Measurements from ENCODE around the gene KIF24. TPM values are rescaled to one million over a fixed set of nuclear protein-coding genes. Genes with fewer than 3 reads are reported as not detected.
"Not testable (repeated sequence)": the region's sequence is repeated elsewhere in the genome, so short reads cannot be mapped to it uniquely, and the experiment has no call there.

KIF24 gene
- total RNA-seq, 1 experiment from 2014 or later: 6.5 TPM

- no peaks in the 10 kb centered on the region for H3K9me3 ChIP-seq (ENCODE audit: low read length)
- H3K4me2 ChIP-seq (ENCODE audit: low read depth, low read length, poor library complexity, severe bottlenecking): peak overlapping the region; percentile 43
- H3K27me3 ChIP-seq (ENCODE audit: low read length): no peaks in the 10 kb centered on the region
- peak overlapping the region; percentile 52 for H3K27ac ChIP-seq (ENCODE audit: low read length)
- no peaks in the 10 kb centered on the region for H4K20me1 ChIP-seq (ENCODE audit: insufficient read depth, low read depth, low read length)
- peaks cover 63% of the 10 kb centered on the region for H3K4me1 ChIP-seq (ENCODE audit: low read length)
- H3K4me3 ChIP-seq (ENCODE audit: low read length): no peak overlapping the region
- no peak for DNase-seq
- H3K9me2 ChIP-seq (replicated peaks; ENCODE audit: insufficient read depth, low read length): no peaks in the 10 kb centered on the region
- H3K9ac ChIP-seq (ENCODE audit: low read length): no peak overlapping the region
- H3K36me3 ChIP-seq (ENCODE audit: insufficient read depth, low read length): no peaks in the 10 kb centered on the region
- peaks cover 98% of the 10 kb centered on the region for H3K79me2 ChIP-seq (ENCODE audit: low read length)
- H2AFZ ChIP-seq (ENCODE audit: low read length): no peak overlapping the region
These were observed 6.0 kb downstream of the KIF24 start for GRCh38 chr9:34322899-34323591.

- peaks cover 48% of the 10 kb centered on the region for H3K4me1 ChIP-seq (ENCODE audit: low read length)
- H3K9me3 ChIP-seq (ENCODE audit: low read length): no peaks in the 10 kb centered on the region
- no peak overlapping the region for H3K4me3 ChIP-seq (ENCODE audit: low read length)
- H3K36me3 ChIP-seq (ENCODE audit: insufficient read depth, low read length): 0 out of 2 replicates have a peak, but pooled peaks cover 3% of the 10 kb centered on the region
- H3K27me3 ChIP-seq (ENCODE audit: low read length): no peaks in the 10 kb centered on the region
- DNase-seq: peak; percentile 83
- H3K9ac ChIP-seq (ENCODE audit: low read length): peak overlapping the region; percentile 25; the same call in 1 of the 2 replicates
- peaks cover 98% of the 10 kb centered on the region for H3K79me2 ChIP-seq (ENCODE audit: low read length)
- H3K27ac ChIP-seq (ENCODE audit: low read length): peak overlapping the region; percentile 60
- no peaks in the 10 kb centered on the region for H3K9me2 ChIP-seq (replicated peaks; ENCODE audit: insufficient read depth, low read length)
- no peak overlapping the region for H2AFZ ChIP-seq (ENCODE audit: low read length)
- no peaks in the 10 kb centered on the region for H4K20me1 ChIP-seq (ENCODE audit: insufficient read depth, low read depth, low read length)
- H3K4me2 ChIP-seq (ENCODE audit: low read depth, low read length, poor library complexity, severe bottlenecking): peak overlapping the region; percentile 53
These were observed 7.6 kb downstream of the KIF24 start for GRCh38 chr9:34321451-34321850.

- no peak overlapping the region for H3K4me3 ChIP-seq (ENCODE audit: low read length)
- no peak overlapping the region for H3K4me2 ChIP-seq (ENCODE audit: low read depth, low read length, poor library complexity, severe bottlenecking)
- no peaks in the 10 kb centered on the region for H4K20me1 ChIP-seq (ENCODE audit: insufficient read depth, low read depth, low read length)
- no peaks in the 10 kb centered on the region for H3K9me3 ChIP-seq (ENCODE audit: low read length)
- no peak overlapping the region for H3K27ac ChIP-seq (ENCODE audit: low read length)
- H3K36me3 ChIP-seq (ENCODE audit: insufficient read depth, low read length): 0 out of 2 replicates have a peak, but pooled peaks cover 3% of the 10 kb centered on the region
- DNase-seq: no peak
- peaks cover 28% of the 10 kb centered on the region for H3K4me1 ChIP-seq (ENCODE audit: low read length)
- no peaks in the 10 kb centered on the region for H3K27me3 ChIP-seq (ENCODE audit: low read length)
- H2AFZ ChIP-seq (ENCODE audit: low read length): no peak overlapping the region
- H3K9me2 ChIP-seq (replicated peaks; ENCODE audit: insufficient read depth, low read length): no peaks in the 10 kb centered on the region
- H3K9ac ChIP-seq (ENCODE audit: low read length): no peak overlapping the region
- peaks cover 94% of the 10 kb centered on the region for H3K79me2 ChIP-seq (ENCODE audit: low read length)
These were observed 10.8 kb downstream of the KIF24 start for GRCh38 chr9:34318163-34318790.

- no peak overlapping the region for H2AFZ ChIP-seq (ENCODE audit: low read length)
These were observed 11.6 kb downstream of the KIF24 start for GRCh38 chr9:34317436-34317835.

DNA sequence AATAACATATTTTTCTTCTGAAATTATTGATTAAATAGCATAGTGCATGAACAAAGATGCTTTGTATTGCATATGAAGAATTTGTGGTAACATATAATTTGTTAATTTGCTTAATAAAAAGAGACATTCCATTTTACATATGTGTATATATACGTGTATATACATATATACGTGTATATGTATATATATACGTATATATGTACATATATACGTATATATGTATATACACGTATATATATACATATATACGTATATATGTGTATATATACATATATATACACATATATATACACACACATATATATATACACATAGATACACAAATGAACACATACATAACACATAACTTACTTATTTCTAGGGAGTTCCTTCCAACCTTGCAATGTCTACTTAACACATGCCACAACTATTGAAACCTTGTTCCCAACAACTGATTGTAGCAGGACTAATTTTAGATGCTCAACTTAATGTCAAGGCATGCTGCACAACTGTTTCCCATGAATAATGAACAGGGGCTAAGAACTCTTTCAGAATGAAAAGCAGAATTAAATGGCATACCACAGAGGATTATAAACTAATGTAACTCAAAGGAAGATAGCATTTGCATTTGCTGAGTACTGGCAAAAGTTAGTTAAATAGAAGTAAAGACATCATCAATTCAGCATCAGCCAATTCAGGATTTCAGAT, 17.4 kb downstream of the KIF24 start:
- no peak overlapping the region for H3K4me2 ChIP-seq (ENCODE audit: low read depth, low read length, poor library complexity, severe bottlenecking)
- no peaks in the 10 kb centered on the region for H3K9me2 ChIP-seq (replicated peaks; ENCODE audit: insufficient read depth, low read length)
- H3K36me3 ChIP-seq (ENCODE audit: insufficient read depth, low read length): peaks cover 9% of the 10 kb centered on the region; the same call in 1 of the 2 replicates
- no peaks in the 10 kb centered on the region for H4K20me1 ChIP-seq (ENCODE audit: insufficient read depth, low read depth, low read length)
- H3K27ac ChIP-seq (ENCODE audit: low read length): no peak overlapping the region
- peaks cover 75% of the 10 kb centered on the region for H3K79me2 ChIP-seq (ENCODE audit: low read length)
- no peak overlapping the region for H3K4me3 ChIP-seq (ENCODE audit: low read length)
- H2AFZ ChIP-seq (ENCODE audit: low read length): no peak overlapping the region
- no peak overlapping the region for H3K9ac ChIP-seq (ENCODE audit: low read length)
- DNase-seq: no peak
- H3K4me1 ChIP-seq (ENCODE audit: low read length): peaks cover 8% of the 10 kb centered on the region
- H3K27me3 ChIP-seq (ENCODE audit: low read length): no peaks in the 10 kb centered on the region
- no peaks in the 10 kb centered on the region for H3K9me3 ChIP-seq (ENCODE audit: low read length)

More at GRCh38 chr9:34317436-34317835, 11.6 kb downstream of the KIF24 start:
- no peaks in the 10 kb centered on the region for H3K9me3 ChIP-seq (ENCODE audit: low read length)
- no peak overlapping the region for H3K27ac ChIP-seq (ENCODE audit: low read length)
- peaks cover 94% of the 10 kb centered on the region for H3K79me2 ChIP-seq (ENCODE audit: low read length)
- H3K9ac ChIP-seq (ENCODE audit: low read length): no peak overlapping the region
- H3K36me3 ChIP-seq (ENCODE audit: insufficient read depth, low read length): 0 out of 2 replicates have a peak, but pooled peaks cover 3% of the 10 kb centered on the region
- H3K4me2 ChIP-seq (ENCODE audit: low read depth, low read length, poor library complexity, severe bottlenecking): no peak overlapping the region
- H3K4me3 ChIP-seq (ENCODE audit: low read length): no peak overlapping the region
- H3K4me1 ChIP-seq (ENCODE audit: low read length): peaks cover 21% of the 10 kb centered on the region
- H3K27me3 ChIP-seq (ENCODE audit: low read length): no peaks in the 10 kb centered on the region
- H4K20me1 ChIP-seq (ENCODE audit: insufficient read depth, low read depth, low read length): no peaks in the 10 kb centered on the region
- no peak for DNase-seq
- H3K9me2 ChIP-seq (replicated peaks; ENCODE audit: insufficient read depth, low read length): no peaks in the 10 kb centered on the region

DNA sequence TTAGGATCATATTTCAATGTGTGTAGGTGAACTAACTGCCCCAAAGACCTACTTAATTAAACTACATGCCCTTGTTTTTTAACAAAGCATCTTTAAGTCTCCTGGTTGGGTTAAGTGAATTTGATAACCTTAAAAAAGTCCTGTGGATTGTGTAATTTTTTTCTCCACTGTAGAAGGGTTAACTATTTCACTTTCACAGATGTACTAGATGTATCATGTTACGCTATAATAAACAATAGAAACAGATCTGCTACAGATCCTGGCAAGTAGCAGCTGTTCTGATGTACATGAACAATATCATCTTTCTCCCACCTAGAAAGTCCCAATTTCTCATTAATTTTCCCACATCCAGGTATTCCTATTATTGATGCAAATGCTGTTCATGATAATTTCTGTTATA, 18.9 kb downstream of the KIF24 start:
- Histone ChIP-seq H3K27ac (ENCODE audit: low read length) (no peak overlapping the region), H3K79me2 (ENCODE audit: low read length) (peaks cover 63% of the 10 kb centered on the region), H3K4me2 (ENCODE audit: low read depth, low read length, poor library complexity, severe bottlenecking) (no peak overlapping the region), H3K9me2 (replicated peaks; ENCODE audit: insufficient read depth, low read length) (no peaks in the 10 kb centered on the region), H2AFZ (ENCODE audit: low read length) (no peak overlapping the region), H3K36me3 (ENCODE audit: insufficient read depth, low read length) (peaks cover 9% of the 10 kb centered on the region; the same call in 1 of the 2 replicates), H4K20me1 (ENCODE audit: insufficient read depth, low read depth, low read length) (no peaks in the 10 kb centered on the region), H3K4me1 (ENCODE audit: low read length) (peaks cover 8% of the 10 kb centered on the region), H3K27me3 (ENCODE audit: low read length) (no peaks in the 10 kb centered on the region), H3K9ac (ENCODE audit: low read length) (no peak overlapping the region), H3K4me3 (ENCODE audit: low read length) (no peak overlapping the region), H3K9me3 (ENCODE audit: low read length) (no peaks in the 10 kb centered on the region)
- DNase-seq: no peak

GRCh38 chr9:34308316-34308715, 20.8 kb downstream of the KIF24 start:
- Histone ChIP-seq H3K79me2 (ENCODE audit: low read length) (peaks cover 46% of the 10 kb centered on the region), H3K36me3 (ENCODE audit: insufficient read depth, low read length) (peaks cover 15% of the 10 kb centered on the region; the same call in 1 of the 2 replicates)
- not testable (repeated sequence) for H3K4me3 ChIP-seq (ENCODE audit: low read length); H4K20me1 ChIP-seq (ENCODE audit: insufficient read depth, low read depth, low read length); H3K4me1 ChIP-seq (ENCODE audit: low read length); H2AFZ ChIP-seq (ENCODE audit: low read length); H3K9me3 ChIP-seq (ENCODE audit: low read length); H3K27me3 ChIP-seq (ENCODE audit: low read length); H3K9ac ChIP-seq (ENCODE audit: low read length); H3K27ac ChIP-seq (ENCODE audit: low read length); DNase-seq; H3K9me2 ChIP-seq (replicated peaks; ENCODE audit: insufficient read depth, low read length); H3K4me2 ChIP-seq (ENCODE audit: low read depth, low read length, poor library complexity, severe bottlenecking)

- H3K9ac ChIP-seq (ENCODE audit: low read length); H4K20me1 ChIP-seq (ENCODE audit: insufficient read depth, low read depth, low read length); H3K4me3 ChIP-seq (ENCODE audit: low read length); H3K9me2 ChIP-seq (replicated peaks; ENCODE audit: insufficient read depth, low read length); H3K27ac ChIP-seq (ENCODE audit: low read length); H3K27me3 ChIP-seq (ENCODE audit: low read length); H3K79me2 ChIP-seq (ENCODE audit: low read length); DNase-seq; H2AFZ ChIP-seq (ENCODE audit: low read length); H3K9me3 ChIP-seq (ENCODE audit: low read length); H3K4me2 ChIP-seq (ENCODE audit: low read depth, low read length, poor library complexity, severe bottlenecking); H3K4me1 ChIP-seq (ENCODE audit: low read length): not testable (repeated sequence)
- peaks cover 12% of the 10 kb centered on the region; the same call in 1 of the 2 replicates for H3K36me3 ChIP-seq (ENCODE audit: insufficient read depth, low read length)
These were observed 28.0 kb downstream of the KIF24 start for GRCh38 chr9:34301064-34301463.

Data from Karpas-422 (cell line).